ENCODE data around the gene ACTRT2. TPM values are rescaled to one million over a fixed set of nuclear protein-coding genes. Genes with fewer than 3 reads are reported as not detected.
A peak's percentile ranks its signal among the peaks of the same experiment; 100 is the strongest.

ACTRT2 gene
- total RNA-seq, 1 experiment from 2014 or later, result not detected

GRCh38 chr1:3003039-3003940, 18.0 kb upstream of the ACTRT2 start:
- no peak overlapping the region for H3K4me3 ChIP-seq
- no peaks in the 10 kb centered on the region for H3K4me1 ChIP-seq
- no peak overlapping the region for H3K27ac ChIP-seq
- H3K27me3 ChIP-seq, result no peaks in the 10 kb centered on the region
- H3K36me3 ChIP-seq, result no peaks in the 10 kb centered on the region
- H3K9me3 ChIP-seq (replicated peaks), result peaks cover 10% of the 10 kb centered on the region; the same call in 1 of the 2 replicates
- DNase-seq, result no peak

GRCh38 chr1:3003941-3004270, 17.4 kb upstream of the ACTRT2 start:
- H3K36me3 ChIP-seq, result no peaks in the 10 kb centered on the region
- H3K27ac ChIP-seq, result no peak overlapping the region
- H3K9me3 ChIP-seq (replicated peaks), result peaks cover 10% of the 10 kb centered on the region; the same call in 1 of the 2 replicates
- no peaks in the 10 kb centered on the region for H3K27me3 ChIP-seq
- no peak overlapping the region for H3K4me3 ChIP-seq
- no peaks in the 10 kb centered on the region for H3K4me1 ChIP-seq
- peak; percentile 33 to 61 for DNase-seq

GRCh38 chr1:3004285-3005205, 16.7 kb upstream of the ACTRT2 start:
- Histone ChIP-seq H3K9me3 (replicated peaks) (peaks cover 10% of the 10 kb centered on the region; the same call in 1 of the 2 replicates), H3K36me3 (no peaks in the 10 kb centered on the region), H3K4me1 (no peaks in the 10 kb centered on the region), H3K4me3 (no peak overlapping the region), H3K27me3 (no peaks in the 10 kb centered on the region), H3K27ac (no peak overlapping the region)
- no peak for DNase-seq

- H3K9me3 ChIP-seq (replicated peaks), result peaks cover 10% of the 10 kb centered on the region; the same call in 1 of the 2 replicates
- no peak overlapping the region for H3K27ac ChIP-seq
- H3K4me3 ChIP-seq, result no peak overlapping the region
- DNase-seq, result no peak
- no peaks in the 10 kb centered on the region for H3K27me3 ChIP-seq
- H3K36me3 ChIP-seq, result no peaks in the 10 kb centered on the region
- H3K4me1 ChIP-seq, result no peaks in the 10 kb centered on the region
Observed at GRCh38 chr1:3005771-3006170, 15.5 kb upstream of the ACTRT2 start.

GRCh38 chr1:3007298-3008147, 13.7 kb upstream of the ACTRT2 start:
- no peaks in the 10 kb centered on the region for H3K27me3 ChIP-seq
- no peak for DNase-seq
- H3K27ac ChIP-seq, result no peak overlapping the region
- H3K4me3 ChIP-seq, result no peak overlapping the region
- no peaks in the 10 kb centered on the region for H3K36me3 ChIP-seq
- no peaks in the 10 kb centered on the region for H3K4me1 ChIP-seq
- peaks cover 10% of the 10 kb centered on the region; the same call in 1 of the 2 replicates for H3K9me3 ChIP-seq (replicated peaks)

GRCh38 chr1:3009021-3009420, 12.2 kb upstream of the ACTRT2 start:
- no peak overlapping the region for H3K27ac ChIP-seq
- peaks cover 9% of the 10 kb centered on the region for H3K27me3 ChIP-seq
- H3K4me3 ChIP-seq, result no peak overlapping the region
- peaks cover 10% of the 10 kb centered on the region; the same call in 1 of the 2 replicates for H3K9me3 ChIP-seq (replicated peaks)
- no peaks in the 10 kb centered on the region for H3K4me1 ChIP-seq
- no peak for DNase-seq
- no peaks in the 10 kb centered on the region for H3K36me3 ChIP-seq

GRCh38 chr1:3009556-3009955, 11.7 kb upstream of the ACTRT2 start:
- no peak for DNase-seq
- Histone ChIP-seq H3K9me3 (replicated peaks) (peaks cover 10% of the 10 kb centered on the region; the same call in 1 of the 2 replicates), H3K27ac (no peak overlapping the region), H3K36me3 (no peaks in the 10 kb centered on the region), H3K4me1 (no peaks in the 10 kb centered on the region), H3K4me3 (no peak overlapping the region), H3K27me3 (peaks cover 9% of the 10 kb centered on the region)

GRCh38 chr1:3011127-3011526, 10.1 kb upstream of the ACTRT2 start:
- H3K4me3 ChIP-seq, result no peak overlapping the region
- no peak for DNase-seq
- no peak overlapping the region for H3K27ac ChIP-seq
- no peaks in the 10 kb centered on the region for H3K4me1 ChIP-seq
- peaks cover 8% of the 10 kb centered on the region; the same call in 1 of the 2 replicates for H3K9me3 ChIP-seq (replicated peaks)
- peaks cover 14% of the 10 kb centered on the region for H3K27me3 ChIP-seq
- H3K36me3 ChIP-seq, result no peaks in the 10 kb centered on the region

GRCh38 chr1:3011631-3012455, 9.4 kb upstream of the ACTRT2 start:
- Histone ChIP-seq H3K36me3 (no peaks in the 10 kb centered on the region), H3K4me3 (no peak overlapping the region), H3K4me1 (no peaks in the 10 kb centered on the region), H3K9me3 (replicated peaks) (peaks cover 6% of the 10 kb centered on the region; the same call in 1 of the 2 replicates), H3K27ac (no peak overlapping the region), H3K27me3 (peaks cover 14% of the 10 kb centered on the region)
- no peak for DNase-seq

- DNase-seq, result peak; percentile 35 to 57
- Histone ChIP-seq H3K27me3 (peaks cover 18% of the 10 kb centered on the region), H3K27ac (no peak overlapping the region), H3K4me3 (no peak overlapping the region), H3K36me3 (no peaks in the 10 kb centered on the region), H3K9me3 (replicated peaks) (0 out of 2 replicates have a peak, but pooled peaks cover 4% of the 10 kb centered on the region), H3K4me1 (no peaks in the 10 kb centered on the region)
Observed at GRCh38 chr1:3012456-3013291, 8.6 kb upstream of the ACTRT2 start.

- Histone ChIP-seq H3K4me3 (no peak overlapping the region), H3K36me3 (no peaks in the 10 kb centered on the region), H3K4me1 (no peaks in the 10 kb centered on the region), H3K9me3 (replicated peaks) (no peaks in the 10 kb centered on the region), H3K27ac (no peak overlapping the region), H3K27me3 (peaks cover 21% of the 10 kb centered on the region)
- no peak for DNase-seq
Observed at GRCh38 chr1:3013371-3014049, 7.8 kb upstream of the ACTRT2 start.

- Histone ChIP-seq H3K36me3 (no peaks in the 10 kb centered on the region), H3K9me3 (replicated peaks) (no peaks in the 10 kb centered on the region), H3K27me3 (peaks cover 21% of the 10 kb centered on the region), H3K4me1 (no peaks in the 10 kb centered on the region), H3K27ac (no peak overlapping the region), H3K4me3 (no peak overlapping the region)
- no peak for DNase-seq
Observed at GRCh38 chr1:3014050-3014440, 7.2 kb upstream of the ACTRT2 start.
